LNCaP clone FGC (cell line): ENCODE data around the gene EXOC3L2.

ENCODE experiments used
- DNase-seq: peaks from one replicate; pipeline ENCODE4 v3.0.0-alpha.2; 2011; ENCODE audit warnings: low read depth
- H3K4me3 ChIP-seq: 2 replicates; pipeline ENCODE4 v1.5.1; 2011; ENCODE audit warnings: mild to moderate bottlenecking, low read depth, low read length, control low read depth
- CTCF ChIP-seq: IDR thresholded peaks from 2 replicates; pipeline ENCODE4 v1.5.1; 2012; ENCODE audit warnings: mild to moderate bottlenecking; ENCODE audit not compliant: control insufficient read depth, insufficient read depth; ENCODE audit errors: extremely low read depth

Gene EXOC3L2

GRCh38 chr19:45180936-45181335, 64.3 kb downstream of the EXOC3L2 start:
- no peak for DNase-seq
- TF ChIP-seq CTCF = no peak
- H3K4me3 ChIP-seq = no peak overlapping the region

- no peak for DNase-seq
- peak overlapping the region; percentile 79 for H3K4me3 ChIP-seq
- no peak for TF ChIP-seq CTCF
Measured at GRCh38 chr19:45179892-45180370, 65.3 kb downstream of the EXOC3L2 start.

- no peak for DNase-seq
Measured at GRCh38 chr19:45179072-45179891, 65.9 kb downstream of the EXOC3L2 start.

GRCh38 chr19:45178262-45179071, 66.7 kb downstream of the EXOC3L2 start, which contains the start of gene BLOC1S3:
Gene BLOC1S3, plus strand, starts transcription at chr19:45178784. Its CDS starts 513 bp downstream, at chr19:45179297.
- TF ChIP-seq CTCF = peak; percentile 20
- H3K4me3 ChIP-seq = peak within 1 kb of the TSS; percentile 79
- peak; percentile 99 for DNase-seq

More at GRCh38 chr19:45179072-45179891, 65.9 kb downstream of the EXOC3L2 start:
- peak overlapping the region; percentile 79 for H3K4me3 ChIP-seq
- no peak for TF ChIP-seq CTCF

GRCh38 chr19:45177817-45178261, 67.4 kb downstream of the EXOC3L2 start, which contains the start of gene TRAPPC6A:
Gene TRAPPC6A, minus strand, starts transcription at chr19:45178237. Its CDS starts 19 bp downstream, at chr19:45178218.
- peak within 1 kb of the TSS; percentile 79 for H3K4me3 ChIP-seq
- no peak for TF ChIP-seq CTCF
- DNase-seq = no peak

GRCh38 chr19:45175515-45176345, 69.5 kb downstream of the EXOC3L2 start:
- no peak for DNase-seq
- TF ChIP-seq CTCF = no peak
- no peak overlapping the region for H3K4me3 ChIP-seq
